Neutrophil (primary cell): ENCODE data around the gene BNC2.

ENCODE experiments used
- H3K27ac ChIP-seq: fragments of 200-600 bp; sonication (generic); 2 replicates; pipeline ENCODE4 v1.5.1; 2016; ENCODE audit warnings: mild to moderate bottlenecking, moderate library complexity
- H3K27me3 ChIP-seq: fragments of 200-600 bp; sonication (generic); 2 replicates; pipeline ENCODE4 v1.6.0; 2016; ENCODE audit warnings: mild to moderate bottlenecking
- H3K36me3 ChIP-seq: fragments of 200-600 bp; sonication (generic); 2 replicates; pipeline ENCODE4 v1.5.1; 2017
- H3K4me1 ChIP-seq, 2 experiments: fragments of 200-600 bp in 1 of 2; sonication (generic) in 1 of 2; 1 replicate in 1 of 2; 2 replicates in 1 of 2; pipeline versions ENCODE4 v1.5.1 to v1.6.1; 2013 to 2016; ENCODE audit warnings: low read depth in 1 of 2, low read length in 1 of 2, mild to moderate bottlenecking in 1 of 2, moderate library complexity in 1 of 2; ENCODE audit not compliant: control insufficient read depth in 1 of 2, insufficient read depth in 1 of 2
- H3K4me3 ChIP-seq, 2 experiments: fragments of 200-600 bp in 1 of 2; sonication (generic) in 1 of 2; 1 replicate in 1 of 2; 2 replicates in 1 of 2; pipeline ENCODE4 v1.5.1; 2013 to 2016; ENCODE audit warnings: low read depth in 1 of 2, low read length in 1 of 2, mild to moderate bottlenecking in 1 of 2, moderate library complexity in 1 of 2
- H3K9me3 ChIP-seq: fragments of 200-600 bp; sonication (generic); 2 replicates; pipeline ENCODE4 v1.5.1; 2016
- TF ChIP-seq, protein P1 (sequence below): fragments of 200-600 bp; sonication (generic); IDR thresholded peaks from 2 replicates; pipeline ENCODE4 v1.5.1; 2016; ENCODE audit warnings: antibody characterized with exemption

The BNC2 gene

DNA sequence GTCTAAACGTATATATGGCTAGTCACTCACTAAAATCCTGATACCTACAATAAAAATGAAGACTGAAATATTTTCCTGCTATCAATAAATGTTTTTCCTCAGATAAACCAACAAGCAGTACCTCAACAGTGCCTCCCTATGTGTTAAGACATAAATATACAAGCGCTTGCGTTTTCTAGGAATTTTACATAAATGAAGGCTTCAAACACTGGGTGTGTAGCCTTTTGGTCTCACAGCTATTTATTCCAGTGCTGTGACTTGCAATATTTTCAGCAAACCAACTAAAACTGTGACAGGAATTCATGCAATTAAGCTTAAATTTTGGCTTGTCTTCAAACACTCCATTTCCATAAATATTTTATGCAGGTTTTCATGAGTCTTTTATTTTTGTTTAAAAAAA lies 437.0 kb downstream of the BNC2 start:
- Histone ChIP-seq H3K27ac (no peak overlapping the region), H3K27me3 (no peaks in the 10 kb centered on the region), H3K36me3 (no peaks in the 10 kb centered on the region), H3K9me3 (no peaks in the 10 kb centered on the region), H3K4me3 (no peak overlapping the region), H3K4me1 (no peaks in the 10 kb centered on the region)
- TF ChIP-seq, protein P1, sequence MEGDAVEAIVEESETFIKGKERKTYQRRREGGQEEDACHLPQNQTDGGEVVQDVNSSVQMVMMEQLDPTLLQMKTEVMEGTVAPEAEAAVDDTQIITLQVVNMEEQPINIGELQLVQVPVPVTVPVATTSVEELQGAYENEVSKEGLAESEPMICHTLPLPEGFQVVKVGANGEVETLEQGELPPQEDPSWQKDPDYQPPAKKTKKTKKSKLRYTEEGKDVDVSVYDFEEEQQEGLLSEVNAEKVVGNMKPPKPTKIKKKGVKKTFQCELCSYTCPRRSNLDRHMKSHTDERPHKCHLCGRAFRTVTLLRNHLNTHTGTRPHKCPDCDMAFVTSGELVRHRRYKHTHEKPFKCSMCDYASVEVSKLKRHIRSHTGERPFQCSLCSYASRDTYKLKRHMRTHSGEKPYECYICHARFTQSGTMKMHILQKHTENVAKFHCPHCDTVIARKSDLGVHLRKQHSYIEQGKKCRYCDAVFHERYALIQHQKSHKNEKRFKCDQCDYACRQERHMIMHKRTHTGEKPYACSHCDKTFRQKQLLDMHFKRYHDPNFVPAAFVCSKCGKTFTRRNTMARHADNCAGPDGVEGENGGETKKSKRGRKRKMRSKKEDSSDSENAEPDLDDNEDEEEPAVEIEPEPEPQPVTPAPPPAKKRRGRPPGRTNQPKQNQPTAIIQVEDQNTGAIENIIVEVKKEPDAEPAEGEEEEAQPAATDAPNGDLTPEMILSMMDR = no peak

DNA sequence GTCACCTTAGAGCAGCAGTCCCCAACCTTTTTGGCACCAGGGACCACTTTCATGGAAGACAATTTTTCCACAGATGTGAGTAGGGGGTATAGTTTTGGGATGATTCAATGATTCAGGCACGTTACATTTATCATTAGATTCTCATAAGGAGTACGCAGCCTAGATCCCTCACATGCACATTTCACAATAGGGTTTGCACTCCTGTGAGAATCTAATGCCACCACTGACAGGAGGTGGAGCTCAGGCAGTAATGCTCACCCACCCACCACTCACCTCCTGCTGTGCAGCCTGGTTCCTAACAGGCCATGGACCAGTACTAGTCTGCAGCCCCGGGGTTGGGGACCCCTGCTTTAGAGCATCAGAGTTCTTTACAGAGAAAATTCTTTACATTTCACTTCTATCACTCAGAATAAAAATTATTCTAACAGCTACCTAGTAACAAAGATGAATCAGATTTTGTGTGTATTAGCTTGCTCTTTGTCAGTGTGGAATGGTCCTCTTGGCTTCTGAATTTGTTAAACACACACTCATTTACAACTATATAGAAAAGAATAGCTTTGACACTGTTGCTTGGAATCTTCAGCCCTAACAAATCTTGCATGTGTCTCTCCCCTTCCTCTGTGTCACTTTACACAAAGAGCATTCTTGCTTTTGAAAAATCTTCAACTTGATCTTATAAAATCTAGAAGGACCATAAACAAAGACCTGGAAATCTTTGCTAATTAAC lies 438.6 kb downstream of the BNC2 start:
- TF ChIP-seq, protein P1 = no peak
- Histone ChIP-seq H3K27me3 (no peaks in the 10 kb centered on the region), H3K9me3 (no peaks in the 10 kb centered on the region), H3K4me1 (no peaks in the 10 kb centered on the region), H3K4me3 (no peak overlapping the region), H3K36me3 (no peaks in the 10 kb centered on the region), H3K27ac (no peak overlapping the region)

DNA sequence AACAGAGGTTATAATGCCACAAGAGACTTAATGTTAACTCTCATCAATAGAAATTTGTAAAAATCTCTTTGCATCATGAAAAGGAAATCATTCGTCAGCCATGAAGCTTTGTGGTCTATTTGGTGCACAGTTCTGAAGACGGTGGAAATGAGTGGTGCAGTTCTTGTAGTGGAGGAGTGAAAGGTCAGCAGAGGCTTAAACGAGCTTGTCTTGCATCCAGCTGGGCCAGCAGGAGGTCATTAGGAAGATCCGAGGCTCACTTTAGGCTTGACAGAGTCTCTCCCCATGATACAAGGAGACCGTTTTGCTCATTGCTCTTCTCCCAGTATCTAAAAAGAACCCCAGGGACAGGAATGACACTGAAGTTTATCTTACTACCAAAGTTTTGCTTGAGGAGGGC lies 440.8 kb downstream of the BNC2 start:
- TF ChIP-seq, protein P1 = no peak
- Histone ChIP-seq H3K36me3 (no peaks in the 10 kb centered on the region), H3K4me1 (no peaks in the 10 kb centered on the region), H3K9me3 (no peaks in the 10 kb centered on the region), H3K4me3 (no peak overlapping the region), H3K27me3 (no peaks in the 10 kb centered on the region), H3K27ac (no peak overlapping the region)

DNA sequence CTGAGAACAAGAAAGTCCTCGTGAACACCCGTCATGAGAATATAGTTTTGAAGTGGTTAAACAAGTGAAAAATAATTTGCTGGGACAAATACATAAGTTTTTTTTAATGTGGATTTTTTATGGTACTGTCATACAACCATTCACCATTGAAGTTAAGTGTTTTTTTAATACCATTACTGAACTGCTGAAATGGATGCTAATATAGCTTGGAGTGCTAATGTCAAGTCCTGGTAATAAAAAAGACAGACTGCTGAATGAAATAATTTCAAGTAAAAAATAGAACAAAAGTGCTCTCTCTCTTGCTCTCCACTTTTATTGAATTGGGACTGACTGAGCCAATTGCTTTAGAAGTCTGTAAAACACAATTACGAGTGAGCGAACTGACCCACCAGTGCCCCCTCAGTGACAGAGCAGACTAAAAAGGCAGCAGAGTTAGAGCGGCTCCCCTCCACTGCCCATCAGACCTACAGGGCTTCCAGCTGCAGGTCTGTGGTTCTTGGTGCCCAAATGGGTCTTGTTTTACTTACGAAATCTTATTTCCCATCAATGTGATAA lies 442.5 kb downstream of the BNC2 start:
- no peaks in the 10 kb centered on the region for H3K4me1 ChIP-seq
- no peaks in the 10 kb centered on the region for H3K27me3 ChIP-seq
- no peak overlapping the region for H3K27ac ChIP-seq

DNA sequence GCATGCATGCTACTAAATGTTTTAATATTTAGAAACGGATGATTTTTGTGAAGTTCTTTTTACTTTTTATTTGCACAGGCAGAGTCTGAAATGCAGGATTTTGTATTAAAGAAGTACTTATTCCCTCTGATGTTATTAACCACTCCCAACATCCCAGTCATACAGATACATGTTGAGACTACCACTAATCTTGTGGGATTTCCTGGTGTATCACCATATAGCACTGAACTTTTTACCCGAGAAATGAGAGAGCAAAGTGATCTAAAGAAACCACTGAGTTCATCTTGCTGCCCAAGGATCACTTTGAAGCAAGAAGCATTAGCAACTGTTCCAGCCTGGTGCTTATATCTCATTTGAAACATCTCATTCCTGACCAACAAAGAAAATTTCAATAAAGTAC lies 443.8 kb downstream of the BNC2 start:
- TF ChIP-seq, protein P1 = no peak
- H3K27me3 ChIP-seq = no peaks in the 10 kb centered on the region
- no peaks in the 10 kb centered on the region for H3K4me1 ChIP-seq
- H3K4me3 ChIP-seq = no peak overlapping the region
- H3K27ac ChIP-seq = no peak overlapping the region
- H3K36me3 ChIP-seq = no peaks in the 10 kb centered on the region
- no peaks in the 10 kb centered on the region for H3K9me3 ChIP-seq

More for the DNA sequence above, 442.5 kb downstream of the BNC2 start:
- Histone ChIP-seq H3K36me3 (no peaks in the 10 kb centered on the region), H3K4me3 (no peak overlapping the region), H3K9me3 (no peaks in the 10 kb centered on the region)
- TF ChIP-seq, protein P1 = no peak
